ENCODE measurements around the gene ZNF691.
"Not testable (repeated sequence)": the region's sequence is repeated elsewhere in the genome, so short reads cannot be mapped to it uniquely, and the experiment has no call there.

The ZNF691 gene

GRCh38 chr1:42832641-42833240 lies 13.7 kb upstream of the ZNF691 start:
- DNase-seq (ENCODE audit: low read depth, low spot score), result no peak

GRCh38 chr1:42833981-42834380 lies 12.4 kb upstream of the ZNF691 start:
- DNase-seq (ENCODE audit: low read depth, low spot score), result no peak

GRCh38 chr1:42834803-42835202 lies 11.6 kb upstream of the ZNF691 start:
- DNase-seq (ENCODE audit: low read depth, low spot score), result no peak

- DNase-seq (ENCODE audit: low read depth, low spot score), result no peak
Observed at GRCh38 chr1:42835422-42835821, 11.0 kb upstream of the ZNF691 start.

- DNase-seq (ENCODE audit: low read depth, low spot score), result no peak
Observed at GRCh38 chr1:42837709-42838108, 8.7 kb upstream of the ZNF691 start.

- no peak for DNase-seq (ENCODE audit: low read depth, low spot score)
Observed at GRCh38 chr1:42838482-42839190, 7.8 kb upstream of the ZNF691 start.

GRCh38 chr1:42841010-42841409 lies 5.4 kb upstream of the ZNF691 start:
- no peak for DNase-seq (ENCODE audit: low read depth, low spot score)

GRCh38 chr1:42841440-42842147 lies 4.8 kb upstream of the ZNF691 start:
- no peak for DNase-seq (ENCODE audit: low read depth, low spot score)

GRCh38 chr1:42844592-42845140 lies 1.7 kb upstream of the ZNF691 start:
- no peak for DNase-seq (ENCODE audit: low read depth, low spot score)

GRCh38 chr1:42845193-42845592 lies 1.2 kb upstream of the ZNF691 start:
- DNase-seq (ENCODE audit: low read depth, low spot score), result no peak

- no peak for DNase-seq (ENCODE audit: low read depth, low spot score)
Observed at GRCh38 chr1:42845866-42846256, 552 bp upstream of the ZNF691 start.

- DNase-seq (ENCODE audit: low read depth, low spot score), result no peak
Observed at GRCh38 chr1:42847111-42847595, 740 bp downstream of the ZNF691 start.

- no peak for DNase-seq (ENCODE audit: low read depth, low spot score)
Observed at GRCh38 chr1:42847721-42848460, 1.5 kb downstream of the ZNF691 start.

GRCh38 chr1:42848823-42849537 lies 2.6 kb downstream of the ZNF691 start:
- no peak for DNase-seq (ENCODE audit: low read depth, low spot score)

GRCh38 chr1:42849944-42850343 lies 3.5 kb downstream of the ZNF691 start:
- DNase-seq (ENCODE audit: low read depth, low spot score), result no peak

- no peak for DNase-seq (ENCODE audit: low read depth, low spot score)
Observed at GRCh38 chr1:42851420-42851819, 5.0 kb downstream of the ZNF691 start.

GRCh38 chr1:42851960-42852607 lies 5.7 kb downstream of the ZNF691 start:
- DNase-seq (ENCODE audit: low read depth, low spot score), result no peak

- DNase-seq (ENCODE audit: low read depth, low spot score), result no peak
Observed at GRCh38 chr1:42852608-42852980, 6.2 kb downstream of the ZNF691 start.

GRCh38 chr1:42853116-42853884 lies 6.9 kb downstream of the ZNF691 start:
- DNase-seq (ENCODE audit: low read depth, low spot score), result no peak

- DNase-seq (ENCODE audit: low read depth, low spot score), result not testable (repeated sequence)
Observed at GRCh38 chr1:42856554-42856953, 10.1 kb downstream of the ZNF691 start.

All from iPS DF 19.7 (cell line).